Measurements from ENCODE around the gene PANK4. TPM values are rescaled to one million over a fixed set of nuclear protein-coding genes. Genes with fewer than 3 reads are reported as not detected.

PANK4 gene
- total RNA-seq, 1 donor from 2014 or later = 55.2 TPM

- Mint-ChIP-seq H3K27me3 (no peaks in the 10 kb centered on the region), H3K36me3 (ENCODE audit: low read depth) (no peaks in the 10 kb centered on the region), H3K4me1 (peaks cover 4% of the 10 kb centered on the region), H3K4me3 (no peak overlapping the region), H3K9me3 (no peaks in the 10 kb centered on the region), H3K27ac (no peak overlapping the region)
- DNase-seq = no peak
- intact Hi-C loops (cut with micrococcal nuclease) = no loop called here
Measured at GRCh38 chr1:2479618-2480017, 46.8 kb downstream of the PANK4 start.

- no peak for DNase-seq
- Mint-ChIP-seq H3K27me3 (no peaks in the 10 kb centered on the region), H3K36me3 (ENCODE audit: low read depth) (no peaks in the 10 kb centered on the region), H3K4me3 (no peak overlapping the region), H3K27ac (no peak overlapping the region), H3K9me3 (no peaks in the 10 kb centered on the region), H3K4me1 (peaks cover 3% of the 10 kb centered on the region)
- intact Hi-C loops (cut with micrococcal nuclease) = no loop called here
Measured at GRCh38 chr1:2479186-2479585, 47.2 kb downstream of the PANK4 start.

- no peak overlapping the region for H3K27ac Mint-ChIP-seq
- intact Hi-C loops (cut with micrococcal nuclease) = no loop called here
Measured at GRCh38 chr1:2477791-2478499, 48.5 kb downstream of the PANK4 start.

DNA sequence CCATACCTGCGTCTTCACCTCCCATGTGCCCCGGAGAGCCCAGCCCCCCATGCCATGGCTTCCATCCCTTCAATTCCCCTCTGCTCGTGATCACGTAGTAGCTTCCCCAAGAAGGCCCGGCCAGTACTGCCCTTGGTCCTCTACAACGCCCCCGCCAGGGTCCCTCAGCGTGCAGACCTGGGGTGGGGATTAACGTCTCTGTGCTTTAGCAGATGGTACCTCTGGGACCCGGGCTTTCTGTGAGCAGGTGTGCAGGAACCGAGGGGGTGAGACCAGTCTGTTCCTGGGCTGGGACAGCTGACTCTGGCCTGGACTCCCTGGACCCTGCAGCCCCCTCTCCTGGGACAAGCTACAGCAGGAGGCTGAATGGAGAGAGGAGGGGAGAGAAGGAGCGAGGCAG, 49.1 kb downstream of the PANK4 start:
- Mint-ChIP-seq H3K4me1 (no peaks in the 10 kb centered on the region), H3K27me3 (no peaks in the 10 kb centered on the region), H3K36me3 (ENCODE audit: low read depth) (no peaks in the 10 kb centered on the region), H3K4me3 (no peak overlapping the region), H3K9me3 (no peaks in the 10 kb centered on the region), H3K27ac (no peak overlapping the region)
- intact Hi-C loops (cut with micrococcal nuclease) = no loop called here
- DNase-seq = no peak

More at GRCh38 chr1:2477791-2478499, 48.5 kb downstream of the PANK4 start:
- no peak overlapping the region for H3K4me3 Mint-ChIP-seq
- H3K36me3 Mint-ChIP-seq (ENCODE audit: low read depth) = no peaks in the 10 kb centered on the region
- H3K27me3 Mint-ChIP-seq = no peaks in the 10 kb centered on the region
- no peaks in the 10 kb centered on the region for H3K9me3 Mint-ChIP-seq
- no peaks in the 10 kb centered on the region for H3K4me1 Mint-ChIP-seq
- DNase-seq = no peak

DNA sequence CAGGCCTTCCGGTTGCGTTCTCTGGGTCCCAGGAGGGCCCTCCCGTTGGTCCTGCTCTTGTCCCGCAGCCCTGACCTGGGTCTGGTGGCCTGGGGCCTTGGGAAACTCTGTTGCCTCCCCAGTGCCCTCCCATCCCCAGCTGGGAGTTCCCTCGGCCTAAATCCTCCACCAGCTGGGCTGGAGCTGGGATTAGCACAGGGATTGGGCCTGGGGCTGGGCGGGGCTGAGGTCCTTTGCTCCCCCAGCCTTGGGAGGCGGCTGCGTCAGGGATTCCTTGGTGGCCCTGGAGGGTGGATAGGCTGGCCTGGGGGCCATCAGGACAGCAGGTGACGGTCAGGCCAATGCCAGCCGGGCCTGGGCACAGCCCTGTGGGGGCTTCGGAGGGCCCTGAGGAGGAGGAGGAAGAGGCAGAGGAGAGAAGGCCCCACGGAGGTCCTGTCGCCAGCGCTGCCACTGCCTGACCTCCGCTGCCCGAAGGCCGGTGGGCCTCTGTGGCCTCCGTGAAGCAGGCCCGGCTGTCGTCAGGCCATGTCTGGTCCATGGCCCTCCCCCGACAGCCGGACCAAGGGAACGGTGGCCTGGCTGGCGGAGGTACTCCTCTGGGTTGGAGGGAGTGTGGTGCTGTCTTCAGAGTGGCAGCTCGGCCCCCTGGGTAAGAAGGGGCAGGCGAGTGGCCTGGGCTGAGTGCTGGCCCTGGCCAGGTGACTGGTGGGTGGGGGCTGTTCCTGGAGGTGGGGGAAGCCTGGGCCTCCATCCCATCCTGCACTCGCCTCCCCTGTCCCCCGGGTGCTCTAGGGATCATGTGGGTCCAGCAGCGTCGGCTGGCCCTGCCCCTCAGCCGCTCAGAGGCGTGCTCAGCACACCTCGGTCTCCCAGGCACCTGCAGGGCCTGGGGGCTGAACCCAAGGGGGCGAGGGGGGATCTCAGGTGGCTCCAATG, 50.1 kb downstream of the PANK4 start, which contains the start of gene PLCH2:
Gene PLCH2, plus strand, starts transcription at position 229 of the 939 bp plus-strand sequence. Its CDS starts 300 bp downstream, at position 529.
- Mint-ChIP-seq H3K27me3 (no peaks in the 10 kb centered on the region), H3K9me3 (no peaks in the 10 kb centered on the region), H3K4me3 (no peak within 1 kb of the TSS), H3K4me1 (no peaks in the 10 kb centered on the region), H3K36me3 (ENCODE audit: low read depth) (no peaks in the 10 kb centered on the region), H3K27ac (no peak within 1 kb of the TSS)
- no peak for DNase-seq
- intact Hi-C loops (cut with micrococcal nuclease) = no loop called here

DNA sequence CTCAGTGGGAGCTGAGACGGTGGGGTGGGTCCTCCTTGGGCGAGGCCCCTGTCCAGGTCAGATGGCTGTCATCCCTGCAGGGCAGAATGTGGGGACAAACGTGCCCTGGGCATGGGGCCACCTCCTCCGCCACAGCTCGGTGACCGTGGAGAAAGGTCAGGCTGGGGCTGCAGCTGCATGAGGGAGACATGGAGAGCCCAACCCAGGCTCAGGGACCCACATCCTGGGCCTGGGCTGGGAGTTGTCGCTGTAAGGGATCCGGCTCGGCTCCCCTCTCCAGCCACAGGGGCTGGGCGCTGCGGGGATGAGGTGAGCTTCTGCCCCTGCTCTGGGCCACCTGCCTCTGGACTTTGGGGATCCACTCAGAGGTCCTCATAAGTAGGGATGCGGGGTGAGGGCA, 50.8 kb downstream of the PANK4 start:
- intact Hi-C loops (cut with micrococcal nuclease) = no loop called here

GRCh38 chr1:2474933-2475371, 51.4 kb downstream of the PANK4 start:
- H3K27ac Mint-ChIP-seq = no peak overlapping the region
- no peaks in the 10 kb centered on the region for H3K4me1 Mint-ChIP-seq
- no peaks in the 10 kb centered on the region for H3K36me3 Mint-ChIP-seq (ENCODE audit: low read depth)
- intact Hi-C loops (cut with micrococcal nuclease) = no loop called here
- no peaks in the 10 kb centered on the region for H3K27me3 Mint-ChIP-seq
- DNase-seq = no peak
- H3K9me3 Mint-ChIP-seq = no peaks in the 10 kb centered on the region
- no peak overlapping the region for H3K4me3 Mint-ChIP-seq

More for the DNA sequence above, 50.8 kb downstream of the PANK4 start:
- no peaks in the 10 kb centered on the region for H3K9me3 Mint-ChIP-seq
- no peaks in the 10 kb centered on the region for H3K27me3 Mint-ChIP-seq
- DNase-seq = no peak
- no peak overlapping the region for H3K27ac Mint-ChIP-seq
- no peaks in the 10 kb centered on the region for H3K36me3 Mint-ChIP-seq (ENCODE audit: low read depth)
- no peak overlapping the region for H3K4me3 Mint-ChIP-seq
- H3K4me1 Mint-ChIP-seq = no peaks in the 10 kb centered on the region

- no peak for DNase-seq
- H3K9me3 Mint-ChIP-seq = no peaks in the 10 kb centered on the region
- H3K27ac Mint-ChIP-seq = no peak overlapping the region
- H3K27me3 Mint-ChIP-seq = no peaks in the 10 kb centered on the region
- no peaks in the 10 kb centered on the region for H3K36me3 Mint-ChIP-seq (ENCODE audit: low read depth)
- no peak overlapping the region for H3K4me3 Mint-ChIP-seq
- no peaks in the 10 kb centered on the region for H3K4me1 Mint-ChIP-seq
- intact Hi-C loops (cut with micrococcal nuclease) = no loop called here
Measured at GRCh38 chr1:2474104-2474844, 52.1 kb downstream of the PANK4 start.

DNA sequence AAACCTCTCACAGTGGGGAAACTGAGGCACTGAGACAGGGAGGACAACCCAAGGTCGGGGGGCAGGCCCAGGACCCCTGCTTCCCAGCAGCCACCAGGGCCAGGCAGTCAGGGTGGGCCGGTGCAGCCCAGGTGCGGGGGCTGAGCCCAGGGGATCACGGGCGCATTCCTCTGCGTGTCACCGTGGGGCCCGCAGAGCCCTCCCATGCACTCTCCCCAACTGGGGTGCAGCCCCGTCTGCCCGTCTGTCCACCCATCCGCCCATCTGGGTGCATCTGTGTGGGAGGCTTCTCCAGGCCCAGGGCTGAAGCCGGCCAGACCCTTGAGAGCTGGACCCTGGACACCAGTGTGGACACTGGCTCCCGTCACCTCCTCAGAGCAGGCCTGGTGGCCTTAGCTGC, 53.2 kb downstream of the PANK4 start:
- H3K4me3 Mint-ChIP-seq = no peak overlapping the region
- no peaks in the 10 kb centered on the region for H3K4me1 Mint-ChIP-seq
- H3K27me3 Mint-ChIP-seq = no peaks in the 10 kb centered on the region
- no peaks in the 10 kb centered on the region for H3K9me3 Mint-ChIP-seq
- no peak overlapping the region for H3K27ac Mint-ChIP-seq
- intact Hi-C loops (cut with micrococcal nuclease) = no loop called here
- no peaks in the 10 kb centered on the region for H3K36me3 Mint-ChIP-seq (ENCODE audit: low read depth)
- no peak for DNase-seq

DNA sequence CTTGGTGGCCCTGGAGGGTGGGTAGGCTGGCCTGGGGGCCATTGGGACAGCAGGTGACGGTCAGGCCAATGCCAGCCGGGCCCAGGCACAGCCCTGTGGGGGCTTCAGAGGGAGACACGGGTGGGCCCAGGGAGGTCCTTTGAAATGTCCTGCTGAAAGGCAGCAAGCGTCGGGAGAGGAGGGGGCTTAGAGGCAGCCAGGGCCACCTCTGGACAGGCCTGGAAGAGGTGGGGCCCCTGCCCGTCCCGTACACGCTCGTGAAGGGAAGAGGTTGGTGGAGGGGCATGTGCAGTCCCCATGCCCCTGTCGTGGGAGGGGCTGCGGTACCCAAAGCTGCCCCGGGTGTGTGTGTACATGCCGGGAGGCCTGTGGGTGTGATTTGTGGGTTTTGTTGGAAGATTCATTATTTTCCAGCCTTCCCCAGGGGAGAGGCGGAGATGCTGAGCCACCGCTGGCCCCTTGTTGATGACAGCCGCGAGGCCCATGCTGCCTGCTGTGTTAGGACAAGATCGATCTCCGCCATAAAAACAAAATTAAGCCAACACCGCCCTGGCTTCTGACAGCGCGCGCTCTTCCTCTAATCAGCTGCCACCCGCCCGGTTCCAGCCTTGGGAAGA, 53.7 kb downstream of the PANK4 start:
- no peak overlapping the region for H3K4me3 Mint-ChIP-seq
- H3K4me1 Mint-ChIP-seq = no peaks in the 10 kb centered on the region
- no peaks in the 10 kb centered on the region for H3K36me3 Mint-ChIP-seq (ENCODE audit: low read depth)
- no peak for DNase-seq
- H3K27ac Mint-ChIP-seq = no peak overlapping the region
- no peaks in the 10 kb centered on the region for H3K9me3 Mint-ChIP-seq
- no peaks in the 10 kb centered on the region for H3K27me3 Mint-ChIP-seq
- intact Hi-C loops (cut with micrococcal nuclease) = no loop called here

DNA sequence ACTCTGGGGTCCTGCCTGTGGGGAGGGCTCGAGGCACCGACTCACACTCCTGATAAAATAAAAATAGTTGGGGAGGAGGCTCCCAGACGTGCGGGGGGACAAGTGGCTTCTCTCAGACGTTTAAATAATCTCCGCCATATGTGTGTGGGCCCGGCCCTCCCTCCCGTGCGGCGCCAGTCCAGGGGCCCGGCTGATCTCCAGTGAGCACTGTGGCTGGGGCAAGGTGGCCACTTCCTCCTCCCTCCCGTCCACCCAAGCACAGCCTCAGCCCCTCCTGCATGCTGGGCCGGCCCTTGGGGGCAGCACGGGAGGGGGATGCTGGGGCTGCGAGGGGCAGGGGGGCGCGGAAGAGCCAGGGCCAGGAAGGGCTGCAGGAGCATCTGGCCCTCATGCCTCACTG, 54.3 kb downstream of the PANK4 start:
- Mint-ChIP-seq H3K9me3 (no peaks in the 10 kb centered on the region), H3K4me1 (no peaks in the 10 kb centered on the region), H3K27ac (no peak overlapping the region), H3K4me3 (no peak overlapping the region), H3K36me3 (ENCODE audit: low read depth) (no peaks in the 10 kb centered on the region), H3K27me3 (no peaks in the 10 kb centered on the region)
- DNase-seq = no peak
- intact Hi-C loops (cut with micrococcal nuclease) = no loop called here

DNA sequence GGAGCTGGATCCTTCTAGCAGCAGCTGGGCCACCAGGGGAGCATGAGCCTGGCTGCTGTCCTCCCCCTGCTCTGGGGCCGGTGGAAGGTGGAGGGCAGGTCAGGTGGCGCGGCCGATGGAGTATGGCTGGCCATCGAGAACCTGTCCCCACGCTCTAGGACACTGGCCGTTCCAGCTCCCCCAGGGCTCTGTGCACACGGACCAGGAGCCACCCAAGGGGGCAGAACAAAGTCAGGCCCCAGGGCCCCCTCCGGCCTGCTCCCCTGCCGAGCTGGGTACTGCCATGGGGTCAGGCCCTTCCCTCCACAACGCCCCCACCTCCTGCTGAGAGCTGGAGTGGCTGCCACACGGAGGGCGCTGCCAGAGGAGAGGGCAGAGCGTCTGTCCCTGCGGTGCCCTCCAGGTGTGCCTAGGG, 54.8 kb downstream of the PANK4 start:
- no peak overlapping the region for H3K27ac Mint-ChIP-seq
- intact Hi-C loops (cut with micrococcal nuclease) = no loop called here
- H3K4me3 Mint-ChIP-seq = no peak overlapping the region
- H3K4me1 Mint-ChIP-seq = no peaks in the 10 kb centered on the region
- H3K9me3 Mint-ChIP-seq = no peaks in the 10 kb centered on the region
- DNase-seq = no peak
- no peaks in the 10 kb centered on the region for H3K36me3 Mint-ChIP-seq (ENCODE audit: low read depth)
- no peaks in the 10 kb centered on the region for H3K27me3 Mint-ChIP-seq

- no peaks in the 10 kb centered on the region for H3K9me3 Mint-ChIP-seq
- no peaks in the 10 kb centered on the region for H3K36me3 Mint-ChIP-seq (ENCODE audit: low read depth)
- no peak overlapping the region for H3K27ac Mint-ChIP-seq
- DNase-seq = no peak
- H3K27me3 Mint-ChIP-seq = no peaks in the 10 kb centered on the region
- intact Hi-C loops (cut with micrococcal nuclease) = no loop called here
- H3K4me3 Mint-ChIP-seq = no peak overlapping the region
- no peaks in the 10 kb centered on the region for H3K4me1 Mint-ChIP-seq
Measured at GRCh38 chr1:2471159-2471471, 55.3 kb downstream of the PANK4 start.
